ENCODE data around the gene ZFP36.

ZFP36 gene

GRCh38 chr19:39405958-39406655, 540 bp upstream of the ZFP36 start:
- peak; percentile 85 for DNase-seq (ENCODE audit: low read depth)

- DNase-seq (ENCODE audit: low read depth) = no peak
Measured at GRCh38 chr19:39407410-39407659, 688 bp downstream of the ZFP36 start.

GRCh38 chr19:39407660-39408391, 1.2 kb downstream of the ZFP36 start:
- DNase-seq (ENCODE audit: low read depth) = peak; percentile 58

GRCh38 chr19:39408392-39409207, 2.0 kb downstream of the ZFP36 start:
- DNase-seq (ENCODE audit: low read depth) = no peak

GRCh38 chr19:39409208-39410016, 2.8 kb downstream of the ZFP36 start:
- peak; percentile 86 for DNase-seq (ENCODE audit: low read depth)

GRCh38 chr19:39410017-39410830, 3.6 kb downstream of the ZFP36 start:
- DNase-seq (ENCODE audit: low read depth) = peak; percentile 68

GRCh38 chr19:39410831-39411080, 4.1 kb downstream of the ZFP36 start:
- no peak for DNase-seq (ENCODE audit: low read depth)

GRCh38 chr19:39411081-39411831, 4.6 kb downstream of the ZFP36 start:
- DNase-seq (ENCODE audit: low read depth) = no peak

GRCh38 chr19:39411832-39412099, 5.1 kb downstream of the ZFP36 start:
- peak; percentile 89 for DNase-seq (ENCODE audit: low read depth)

GRCh38 chr19:39412100-39412866, 5.6 kb downstream of the ZFP36 start, which contains the start of gene PLEKHG2:
PLEKHG2 (plus strand) TSS chr19:39412669; CDS start chr19:39414087, 1,418 bp downstream.
- DNase-seq (ENCODE audit: low read depth) = peak; percentile 93

- DNase-seq (ENCODE audit: low read depth) = no peak
Measured at GRCh38 chr19:39412867-39413271, 6.2 kb downstream of the ZFP36 start.

GRCh38 chr19:39413272-39413910, 6.7 kb downstream of the ZFP36 start:
- DNase-seq (ENCODE audit: low read depth) = no peak

GRCh38 chr19:39413911-39414608, 7.4 kb downstream of the ZFP36 start:
- DNase-seq (ENCODE audit: low read depth) = no peak

- DNase-seq (ENCODE audit: low read depth) = no peak
Measured at GRCh38 chr19:39415111-39416046, 8.7 kb downstream of the ZFP36 start.

- no peak for DNase-seq (ENCODE audit: low read depth)
Measured at GRCh38 chr19:39416152-39417120, 9.8 kb downstream of the ZFP36 start.

GRCh38 chr19:39417463-39418181, 11.0 kb downstream of the ZFP36 start:
- DNase-seq (ENCODE audit: low read depth) = no peak

Measured in T follicular helper cell (primary cell).